HG03558 (cell line): ENCODE data around the gene WNK1.
"Not testable (repeated sequence)": the region's sequence is repeated elsewhere in the genome, so short reads cannot be mapped to it uniquely, and the experiment has no call there.

Experiments used
- ATAC-seq: cut with Tn5 transposase; IDR thresholded peaks from one replicate; pipeline ENCODE4 v1.9.1; 2021; ENCODE audit warnings: moderate number of reproducible peaks; ENCODE audit not compliant: unreplicated experiment; ENCODE audit errors: extremely low read depth

Gene WNK1

DNA sequence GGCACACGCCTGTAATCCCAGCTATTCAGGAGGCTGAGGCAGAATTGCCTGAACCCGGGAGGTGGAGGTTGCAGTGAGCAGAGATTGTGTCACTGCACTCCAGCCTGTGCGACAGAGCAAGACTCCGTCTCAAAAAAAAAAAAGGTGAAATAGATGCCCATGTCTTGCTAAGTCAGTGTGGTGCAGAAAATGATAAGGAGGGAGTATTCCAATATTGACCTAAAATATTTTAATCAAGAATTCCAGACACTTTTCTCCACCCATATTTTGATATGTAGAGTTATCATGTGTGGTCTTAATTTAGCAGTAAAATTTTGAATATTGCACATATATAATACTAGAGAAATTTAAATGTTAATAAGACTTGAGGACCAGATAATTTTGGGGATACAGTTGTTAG, 57.7 kb downstream of the WNK1 start:
- no peak for ATAC-seq

DNA sequence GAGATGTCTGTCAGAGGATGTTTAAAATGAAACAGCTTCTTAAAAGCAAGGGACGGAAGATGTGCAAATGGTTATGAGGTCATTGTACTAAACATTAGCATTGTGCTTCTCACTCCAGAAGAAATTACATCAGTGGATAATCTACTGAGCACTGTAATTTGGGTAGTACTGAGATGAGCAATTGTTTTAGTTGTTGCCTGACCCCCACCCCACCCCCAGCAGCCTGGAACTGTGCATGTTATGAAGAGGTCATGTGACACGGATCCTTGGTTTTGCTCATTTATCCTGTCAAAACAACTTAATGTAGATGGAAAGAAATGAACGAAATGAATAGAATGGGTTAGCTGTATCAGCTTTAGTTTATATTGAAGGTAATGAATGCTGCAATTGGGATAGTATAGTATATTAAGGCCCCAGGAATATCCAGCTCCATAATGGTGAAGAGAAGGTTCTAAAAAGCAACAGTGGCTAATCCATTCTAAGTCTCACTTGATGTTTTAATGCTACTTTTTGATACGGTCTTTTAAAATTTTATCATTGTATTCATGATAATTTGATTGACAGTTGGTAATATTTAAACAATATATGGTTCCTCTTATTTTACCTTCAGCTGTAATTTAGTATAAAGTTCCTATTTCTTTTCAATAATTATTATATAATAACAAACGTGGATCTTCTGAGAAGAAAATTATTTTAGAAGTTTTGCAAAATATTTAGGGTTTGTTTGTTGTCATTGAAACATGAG, 58.5 kb downstream of the WNK1 start:
- no peak for ATAC-seq

DNA sequence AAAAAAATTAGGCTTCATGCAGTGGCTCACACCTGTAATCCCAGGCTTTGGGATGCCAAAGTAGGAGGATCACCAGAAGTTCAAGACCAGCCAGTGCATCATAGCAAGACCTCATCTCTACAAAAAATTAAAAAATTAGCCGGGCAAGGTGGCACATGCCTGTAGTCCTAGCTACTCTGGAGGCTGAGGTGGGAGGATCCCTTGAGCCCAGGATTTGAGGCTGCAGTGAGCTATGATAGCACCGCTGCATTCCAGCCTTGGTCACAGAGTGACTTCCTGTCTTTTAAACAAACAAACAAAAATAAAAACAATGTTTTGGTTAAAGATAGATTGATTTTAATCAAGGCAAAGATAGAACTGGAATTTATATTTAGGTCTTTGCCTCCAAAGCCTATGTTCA, 60.6 kb downstream of the WNK1 start:
- ATAC-seq: no peak

DNA sequence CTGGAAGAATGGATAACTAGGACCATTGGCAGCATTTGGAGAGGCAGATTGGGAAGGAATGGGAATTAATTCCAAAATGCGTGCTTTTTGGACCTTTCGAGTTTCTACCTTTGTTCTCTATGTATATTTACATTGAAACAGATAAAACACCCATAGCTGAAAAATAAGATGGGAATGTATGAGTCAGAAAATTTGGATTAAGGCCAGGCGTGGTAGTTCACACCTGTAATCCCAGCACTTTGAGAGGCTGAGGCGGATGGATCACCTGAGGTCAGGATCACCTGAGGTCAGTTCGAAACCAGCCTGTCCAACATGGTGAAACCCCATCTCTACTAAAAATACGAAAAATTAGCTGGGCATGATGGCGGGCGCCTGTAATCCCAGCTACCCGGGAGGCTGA, 65.1 kb downstream of the WNK1 start:
- not testable (repeated sequence) for ATAC-seq

DNA sequence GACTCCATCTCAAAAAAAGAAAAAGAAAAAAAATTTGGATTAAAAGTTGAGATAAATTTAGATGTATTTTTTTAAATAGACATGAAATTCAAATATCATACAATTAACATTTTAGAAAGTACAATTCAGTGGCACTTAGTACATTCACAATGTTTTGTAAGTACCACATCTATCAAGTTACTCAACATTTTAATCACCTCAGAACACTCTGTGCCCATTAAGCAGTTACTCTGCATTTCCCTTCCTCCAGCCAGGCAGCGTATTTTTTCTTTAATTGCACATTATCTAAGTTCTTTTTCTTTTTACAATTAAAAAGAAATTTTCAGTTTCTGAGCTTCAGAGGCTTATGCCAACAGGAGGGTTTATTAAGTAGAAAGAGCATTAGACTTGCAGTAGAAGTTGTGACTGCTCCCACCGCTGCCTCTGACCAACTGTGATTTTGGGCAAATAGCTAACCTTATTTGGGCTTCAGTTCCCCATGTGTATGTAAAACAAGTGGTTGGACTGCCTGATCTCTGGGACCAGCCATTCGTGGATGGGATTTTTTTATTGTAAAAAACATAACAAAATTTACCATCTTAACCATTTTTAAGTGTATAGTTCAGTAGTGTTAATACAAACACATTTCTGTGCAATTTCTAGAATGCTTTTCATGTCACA, 65.7 kb downstream of the WNK1 start:
- ATAC-seq: no peak

DNA sequence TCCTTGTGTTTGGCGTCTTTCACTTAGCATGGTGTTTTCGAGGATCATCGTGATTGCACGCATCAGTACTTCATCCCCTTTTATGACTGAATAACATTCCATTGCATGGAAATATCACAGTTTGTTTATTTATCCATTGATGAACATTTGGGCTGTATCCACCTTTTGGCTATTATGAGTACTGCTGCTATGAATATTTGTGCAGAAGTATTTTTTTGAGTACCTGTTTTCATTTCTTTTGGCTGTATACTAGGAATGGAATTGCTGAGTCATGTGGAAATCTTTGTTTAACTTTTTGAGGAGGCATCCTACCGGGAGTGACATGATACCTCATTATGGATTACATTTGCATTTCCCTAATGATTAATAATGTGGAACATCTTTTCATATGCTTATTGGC, 66.4 kb downstream of the WNK1 start:
- ATAC-seq: no peak

DNA sequence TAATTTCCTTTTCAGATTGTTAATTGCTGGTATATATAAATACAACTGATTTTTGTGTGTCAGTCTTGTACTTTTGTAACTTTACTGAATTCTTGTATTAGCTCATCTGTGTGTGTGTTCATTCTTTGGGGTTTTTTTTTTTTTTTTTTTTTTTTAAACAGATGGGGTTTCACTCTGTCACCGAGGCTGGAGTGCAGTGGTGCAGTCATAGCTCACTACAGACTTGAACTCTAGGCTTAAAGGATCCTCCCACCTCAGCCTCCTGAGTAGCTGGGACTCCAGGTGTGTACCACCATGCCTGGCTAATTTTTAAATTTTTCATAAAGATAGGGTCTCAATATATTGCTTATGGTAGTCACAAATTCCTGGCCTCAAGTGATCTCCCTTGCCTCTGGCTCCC, 68.0 kb downstream of the WNK1 start:
- no peak for ATAC-seq

DNA sequence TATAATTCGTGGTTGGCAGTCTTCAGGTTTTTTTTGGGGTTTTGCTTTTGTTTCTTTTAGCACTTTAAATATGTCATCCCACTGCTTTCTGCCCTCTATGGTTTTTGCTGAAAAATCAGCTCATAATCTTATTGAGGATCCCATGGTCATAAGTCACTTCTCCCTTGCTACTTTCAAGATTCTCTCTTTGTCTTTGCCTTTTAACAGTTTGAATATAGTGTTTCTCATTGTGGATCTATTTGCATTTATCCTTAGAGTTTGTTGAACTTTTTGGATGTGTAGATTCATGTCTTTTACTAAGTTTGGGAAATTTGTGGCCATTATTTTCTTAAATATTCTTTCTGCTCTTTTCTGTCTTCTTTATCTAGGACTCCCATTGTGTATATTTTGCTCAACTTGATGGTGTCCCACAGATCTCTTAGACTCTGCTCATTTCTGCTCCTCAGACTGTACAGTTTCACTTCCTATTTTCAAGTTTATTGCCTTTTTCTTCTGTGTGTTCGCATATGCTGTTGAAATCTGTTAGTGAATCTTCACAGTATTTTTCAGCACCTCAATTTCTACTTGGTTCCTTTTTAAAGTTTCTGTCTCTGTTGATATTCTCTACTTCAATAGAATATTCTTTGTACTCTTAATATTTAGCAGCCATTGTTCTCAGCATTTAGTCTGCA, 70.8 kb downstream of the WNK1 start:
- peak; percentile 88 for ATAC-seq

DNA sequence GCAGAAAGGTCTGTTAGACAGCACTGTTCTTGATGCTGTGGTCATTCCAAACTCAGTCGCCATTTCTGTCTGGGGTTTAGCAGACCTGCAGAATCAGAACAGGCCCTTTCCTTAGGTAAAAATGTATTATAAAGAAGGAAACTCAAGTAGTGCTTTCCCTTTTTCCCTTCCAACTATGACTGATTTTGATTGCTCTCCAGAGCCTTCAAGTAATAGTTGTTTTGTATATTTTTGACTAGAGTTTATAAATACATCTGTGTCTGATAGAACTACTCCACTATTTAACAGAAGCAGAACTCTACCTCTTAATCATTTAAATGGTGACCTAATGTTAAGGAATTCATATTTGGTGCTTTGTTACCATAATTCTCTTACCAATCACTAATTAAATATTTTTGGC, 74.0 kb downstream of the WNK1 start:
- ATAC-seq: no peak

DNA sequence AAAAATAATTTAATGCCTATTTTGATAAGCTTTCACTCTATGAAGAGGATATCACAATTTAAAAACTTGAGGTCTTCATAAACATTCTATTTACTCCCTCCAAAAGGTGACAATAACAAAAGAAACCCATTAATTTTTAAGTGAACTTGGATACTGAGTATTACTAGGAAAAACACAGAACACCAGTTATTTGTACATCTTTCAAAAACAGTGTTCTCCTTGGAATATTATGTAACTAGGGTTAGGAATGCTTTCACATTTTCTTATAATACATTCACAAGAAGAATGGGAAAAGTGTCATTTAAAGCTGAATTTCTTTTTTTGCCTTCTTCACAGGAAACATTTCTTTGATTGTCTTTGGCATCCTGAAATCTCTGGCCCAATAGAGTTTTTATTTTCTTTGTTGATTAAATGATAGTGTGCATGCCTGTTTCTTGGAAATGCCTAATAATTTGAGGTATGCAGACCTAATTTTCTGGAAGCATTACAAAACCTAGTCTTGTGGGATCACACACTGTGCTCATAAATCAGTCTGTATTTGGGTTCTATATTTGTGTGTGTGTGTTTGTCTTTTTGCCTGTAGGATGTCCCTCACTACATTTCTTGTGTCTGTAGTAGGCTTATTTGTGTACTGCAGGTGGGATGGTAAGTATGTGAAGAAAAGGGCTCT, 76.5 kb downstream of the WNK1 start:
- no peak for ATAC-seq

DNA sequence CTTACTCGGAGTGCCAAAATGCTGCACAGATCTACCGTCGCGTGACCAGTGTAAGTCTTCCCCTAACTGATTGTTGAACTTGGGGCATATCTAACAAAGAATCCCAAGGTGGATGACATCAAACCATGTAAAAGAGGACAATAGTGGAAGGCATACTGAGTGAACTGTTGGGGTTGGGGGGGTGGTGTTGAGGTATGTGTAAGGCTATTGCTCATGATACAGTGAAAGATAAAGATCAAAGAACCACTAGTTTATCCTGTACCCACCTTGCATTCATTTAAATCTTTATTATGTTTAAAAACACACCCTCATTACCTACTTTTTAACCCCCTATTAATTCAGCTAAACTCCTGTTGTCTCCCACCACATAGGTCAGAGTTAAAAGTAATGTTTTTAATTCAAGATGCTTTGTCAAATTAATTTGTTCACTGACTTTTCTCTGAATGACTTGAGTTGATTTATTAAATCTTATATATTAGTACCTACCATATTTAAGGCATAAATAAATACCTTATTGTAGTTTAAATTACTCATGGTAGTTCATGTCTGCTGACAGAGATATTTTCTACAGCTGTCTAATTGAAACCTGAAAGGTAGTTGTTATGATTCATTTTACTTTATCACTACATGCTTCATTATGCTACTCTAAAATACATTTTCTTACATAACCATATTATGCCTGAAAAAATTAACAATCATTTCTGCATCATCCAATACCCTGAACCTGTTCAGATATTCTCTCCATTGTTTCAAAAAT, 77.9 kb downstream of the WNK1 start:
- ATAC-seq: no peak

DNA sequence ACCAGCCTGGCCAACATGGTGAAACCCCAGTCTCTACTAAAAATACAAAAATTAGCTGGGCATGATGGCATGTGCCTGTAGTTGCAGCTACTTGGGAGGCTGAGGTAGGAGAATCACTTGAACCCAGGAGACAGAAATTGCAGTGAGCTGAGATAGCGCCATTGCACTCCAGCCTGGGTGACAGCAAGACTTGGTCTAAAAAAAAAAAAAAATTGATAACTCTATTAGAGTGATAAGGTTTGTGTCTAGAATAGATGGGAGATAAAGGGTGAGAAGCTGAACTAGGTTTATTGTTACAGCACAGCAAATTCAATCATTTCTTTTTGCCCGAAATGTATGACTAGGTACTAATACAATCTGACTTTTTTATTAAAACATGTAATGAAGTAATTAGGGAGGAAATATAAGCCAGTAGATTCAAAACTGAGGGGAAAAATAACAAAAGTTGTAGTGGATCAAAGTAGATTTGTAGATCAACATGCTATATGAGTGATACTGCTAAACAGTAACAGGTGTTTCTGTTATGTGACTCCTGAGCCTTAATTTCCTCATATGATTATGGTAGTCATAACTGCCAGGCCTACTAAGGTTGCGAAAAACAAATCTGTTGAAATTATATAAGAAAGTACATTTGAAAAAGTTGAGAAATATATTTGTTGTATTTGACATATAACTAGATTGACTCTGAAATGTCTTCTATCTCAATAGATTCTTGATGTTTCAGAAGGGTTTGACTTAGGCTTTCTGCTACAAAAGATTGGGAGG, 83.6 kb downstream of the WNK1 start:
- ATAC-seq: no peak

DNA sequence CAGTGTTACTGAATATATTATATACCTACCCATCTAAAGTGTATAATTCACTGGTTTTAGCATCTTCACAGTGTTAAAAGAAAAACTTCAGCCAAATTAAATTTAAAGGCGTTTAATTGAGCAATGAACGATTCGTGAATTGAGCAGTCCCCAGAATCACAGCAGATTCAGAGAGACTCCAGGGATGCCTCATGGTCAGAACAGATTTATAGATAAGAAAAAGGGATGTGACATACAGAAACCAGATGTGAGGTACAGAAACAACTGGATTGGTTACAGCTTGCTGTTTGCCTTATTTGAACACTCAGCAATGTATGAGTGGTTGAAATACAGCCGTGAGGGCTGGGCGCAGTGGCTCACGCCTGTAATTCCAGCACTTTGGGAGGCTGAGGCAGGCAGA, 84.6 kb downstream of the WNK1 start:
- ATAC-seq: no peak

DNA sequence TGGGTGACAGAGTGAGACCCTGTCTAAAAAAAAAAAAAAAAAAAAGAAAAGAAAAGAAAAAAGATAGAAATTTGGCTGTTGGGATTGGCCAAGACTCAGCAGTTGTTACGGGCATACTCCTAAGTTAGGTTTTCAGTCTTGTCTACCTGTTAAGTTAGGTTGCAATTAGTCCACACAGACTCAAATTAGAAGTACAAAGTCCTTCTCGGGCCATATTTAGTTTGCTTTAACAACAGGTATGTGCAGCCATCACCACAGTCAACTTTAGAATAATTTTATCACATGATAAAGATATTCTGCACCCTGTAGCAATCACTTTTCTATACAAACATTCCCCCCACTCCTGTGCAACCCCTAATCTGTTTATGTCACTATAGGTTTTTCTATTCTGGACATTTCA, 85.2 kb downstream of the WNK1 start:
- ATAC-seq: no peak

DNA sequence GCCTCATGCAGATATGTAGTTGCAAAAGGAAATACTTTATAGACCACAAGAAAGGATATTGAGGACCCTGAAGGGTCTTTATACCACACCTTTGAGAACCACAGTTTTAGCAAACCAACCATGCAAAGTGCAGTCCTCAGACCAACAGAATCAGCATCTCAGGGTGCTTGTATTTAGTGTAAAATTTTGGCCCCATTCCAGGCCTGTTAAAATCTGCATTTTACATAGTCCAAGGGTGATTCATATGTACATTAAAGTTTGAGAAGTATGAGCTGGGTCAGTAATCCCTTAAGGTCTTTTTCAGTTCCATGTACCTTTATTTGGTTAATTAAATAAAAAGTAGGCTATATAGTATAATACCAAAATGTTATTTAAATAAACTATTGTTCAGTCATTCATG, 91.2 kb downstream of the WNK1 start:
- ATAC-seq: no peak

DNA sequence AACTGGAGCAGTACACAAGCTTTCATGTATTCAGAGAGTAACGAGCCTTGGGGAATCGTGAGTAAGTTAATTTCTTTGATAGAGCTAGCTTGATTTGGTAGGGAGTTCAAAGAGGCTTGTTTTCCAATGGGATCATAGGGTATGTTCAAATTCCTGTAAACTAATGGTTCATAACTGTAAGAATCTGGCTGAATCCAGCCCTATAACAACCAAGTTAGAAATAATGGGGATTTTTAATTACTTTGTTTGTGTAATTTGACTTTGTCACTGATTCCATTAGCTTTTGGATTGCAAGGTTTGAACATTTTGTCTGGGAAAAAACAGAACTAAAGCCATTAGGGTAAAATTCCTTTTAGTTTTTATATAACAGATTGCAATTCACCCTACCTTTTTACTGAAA, 94.0 kb downstream of the WNK1 start:
- no peak for ATAC-seq

DNA sequence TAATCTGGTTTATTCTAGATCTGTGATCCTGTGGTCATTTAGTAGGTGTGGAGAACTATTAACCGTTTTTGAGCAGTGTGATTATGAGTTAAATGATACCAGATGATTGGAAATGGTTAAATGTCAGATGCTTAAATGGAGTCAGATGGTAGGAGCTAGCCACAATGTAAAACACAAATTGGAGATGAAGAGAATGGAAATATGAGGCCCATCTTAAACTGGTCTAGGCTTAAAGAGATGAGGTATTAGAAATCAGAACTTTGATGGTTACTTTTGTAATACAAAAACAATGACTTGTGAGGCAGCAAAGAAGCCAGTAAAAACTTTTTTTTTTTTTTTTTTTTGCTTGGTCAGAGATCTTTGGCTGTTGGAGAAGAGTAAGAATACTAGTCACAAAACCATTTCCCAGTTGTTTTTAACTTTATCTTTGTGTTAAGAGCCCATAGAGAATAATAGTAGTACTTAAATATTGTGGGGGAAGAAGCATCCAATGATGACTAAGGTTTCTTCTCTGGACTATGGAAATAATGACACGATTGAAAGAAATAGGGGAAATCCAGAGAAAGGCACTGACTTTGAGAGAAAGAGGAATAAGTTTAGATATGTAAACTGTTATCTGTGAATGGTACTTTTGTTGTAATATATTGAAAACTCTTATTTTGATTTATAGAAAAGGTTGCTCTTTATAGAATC, 95.9 kb downstream of the WNK1 start:
- no peak for ATAC-seq

DNA sequence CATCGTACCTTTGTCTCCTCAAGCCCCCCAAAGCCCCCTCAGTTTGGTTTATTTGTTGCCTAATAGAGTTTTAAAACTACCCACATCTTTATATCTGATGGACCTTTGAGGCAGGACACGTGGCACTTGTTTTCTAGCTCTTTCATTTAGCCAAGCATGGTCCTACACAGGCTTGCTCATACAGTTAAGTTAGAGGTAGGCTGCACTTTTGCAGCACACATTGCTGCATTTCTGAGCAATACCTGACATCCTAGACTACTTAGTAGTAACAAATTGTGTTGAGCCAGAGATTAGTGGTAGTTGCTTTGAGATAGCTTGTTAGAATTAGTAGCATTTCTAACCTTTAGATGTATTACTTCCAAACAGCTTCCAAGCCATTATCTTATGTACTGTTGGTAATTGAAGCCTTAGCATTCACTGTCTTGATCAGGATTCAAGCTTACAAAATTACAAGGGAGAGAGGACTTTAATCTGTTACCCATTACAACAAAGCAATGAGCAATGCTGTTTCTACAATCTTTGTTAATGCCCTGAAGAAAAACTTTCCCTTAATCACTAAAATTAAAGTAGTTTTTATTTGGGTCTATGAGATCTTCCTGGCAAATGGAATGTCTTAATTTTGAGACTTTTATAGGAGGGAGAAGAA, 96.6 kb downstream of the WNK1 start:
- ATAC-seq: no peak
